NCI-H1417 treated with DMSO at 0.1 percent for 48 hours (cell line): ENCODE results near the gene PKDREJ.
A peak's percentile ranks its signal among the peaks of the same experiment; 100 is the strongest.
"Not testable (repeated sequence)": the region's sequence is repeated elsewhere in the genome, so short reads cannot be mapped to it uniquely, and the experiment has no call there.

Source experiments
- DNase-seq: peaks from one replicate; lab custom pipeline; 2025; lab: John Stamatoyannopoulos, UW

PKDREJ gene, protein sequence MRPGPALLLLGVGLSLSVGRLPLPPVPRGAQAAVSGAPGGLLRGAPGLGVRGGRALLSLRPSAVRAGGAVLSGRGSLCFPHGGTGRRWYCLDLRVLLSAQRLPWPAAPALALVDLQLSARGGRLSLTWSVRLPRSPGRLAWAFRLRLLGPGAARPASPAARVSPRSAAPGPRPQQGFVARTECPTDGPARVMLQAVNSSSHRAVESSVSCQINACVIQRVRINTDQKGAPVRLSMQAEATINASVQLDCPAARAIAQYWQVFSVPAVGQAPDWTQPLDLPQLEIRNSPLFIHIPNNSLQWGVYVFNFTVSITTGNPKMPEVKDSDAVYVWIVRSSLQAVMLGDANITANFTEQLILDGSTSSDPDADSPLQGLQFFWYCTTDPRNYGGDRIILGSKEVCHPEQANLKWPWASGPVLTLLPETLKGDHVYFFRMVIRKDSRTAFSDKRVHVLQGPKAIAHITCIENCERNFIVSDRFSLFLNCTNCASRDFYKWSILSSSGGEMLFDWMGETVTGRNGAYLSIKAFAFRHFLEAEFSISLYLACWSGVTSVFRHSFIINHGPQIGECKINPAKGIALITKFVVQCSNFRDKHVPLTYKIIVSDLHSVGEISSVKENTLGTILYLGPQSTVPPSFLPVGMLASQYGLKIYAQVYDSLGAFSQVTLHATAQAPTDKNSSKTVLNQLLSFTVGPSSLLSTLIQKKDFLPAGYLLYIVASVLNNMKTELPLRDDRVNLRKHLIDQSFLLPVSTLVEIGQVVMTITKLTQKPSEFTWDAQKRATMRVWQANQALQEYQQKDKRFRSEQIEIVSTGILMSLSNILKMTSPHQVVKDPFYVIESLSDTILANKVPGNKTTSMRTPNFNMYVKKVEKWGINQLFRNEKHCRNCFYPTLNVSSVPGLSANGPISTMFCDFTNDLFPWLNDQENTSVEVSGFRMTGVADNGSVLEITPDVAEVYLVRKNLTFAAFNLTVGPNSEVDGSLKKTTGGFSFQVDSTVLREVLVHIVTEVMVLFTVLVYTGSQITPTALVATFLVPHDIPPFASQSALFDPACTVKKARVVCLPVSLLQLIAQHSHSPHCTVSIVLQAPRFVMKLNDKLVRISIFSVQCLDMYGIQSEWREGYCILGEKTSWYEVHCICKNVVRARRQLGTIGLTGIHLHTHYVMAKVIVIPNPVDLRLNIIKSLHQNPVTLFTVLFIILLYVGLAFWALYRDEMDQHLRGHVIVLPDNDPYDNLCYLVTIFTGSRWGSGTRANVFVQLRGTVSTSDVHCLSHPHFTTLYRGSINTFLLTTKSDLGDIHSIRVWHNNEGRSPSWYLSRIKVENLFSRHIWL (N-terminal part only)

DNA sequence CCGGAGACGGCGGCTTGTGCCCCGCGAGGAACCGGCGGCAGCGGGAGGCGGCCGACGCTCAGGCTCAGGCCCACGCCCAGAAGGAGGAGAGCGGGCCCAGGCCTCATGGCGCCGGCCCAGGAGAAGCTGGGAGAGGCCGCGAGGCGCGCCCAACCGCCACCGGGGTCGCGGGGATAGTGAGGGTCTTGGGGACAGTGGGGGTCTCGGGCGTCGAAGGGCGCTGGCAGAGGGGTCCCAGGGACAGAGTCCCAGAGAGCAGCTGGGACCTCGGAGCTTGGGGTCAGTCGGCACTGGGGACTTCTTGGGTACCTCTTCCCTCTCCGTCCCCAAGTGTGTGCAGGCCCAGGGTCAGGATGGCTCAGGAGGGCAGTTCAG, at the start of gene PKDREJ:
Gene PKDREJ, minus strand, starts transcription at position 128 of the 375 bp plus-strand sequence. Its CDS starts 21 bp downstream, at position 107.
- no peak for DNase-seq

DNA sequence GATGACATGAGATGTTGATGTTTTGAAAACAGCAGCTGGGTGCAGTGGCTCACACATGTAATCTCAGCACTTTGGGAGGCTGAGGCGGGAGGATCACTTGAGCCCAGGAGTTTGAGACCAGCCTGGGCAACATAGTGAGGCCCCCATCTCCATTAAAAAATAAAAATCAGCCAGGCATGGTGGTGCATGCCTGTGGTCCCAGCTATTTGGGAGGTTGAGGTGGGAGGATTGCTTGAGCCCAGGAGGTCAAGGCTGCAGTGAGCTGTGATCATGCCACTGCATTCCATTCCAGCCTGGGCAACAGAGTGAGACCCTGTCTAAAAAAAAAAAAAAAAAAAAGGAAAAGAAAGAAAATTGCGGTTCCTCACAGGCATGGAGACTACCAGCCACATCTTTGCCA, 49.7 kb upstream of the PKDREJ start:
- DNase-seq = not testable (repeated sequence)

DNA sequence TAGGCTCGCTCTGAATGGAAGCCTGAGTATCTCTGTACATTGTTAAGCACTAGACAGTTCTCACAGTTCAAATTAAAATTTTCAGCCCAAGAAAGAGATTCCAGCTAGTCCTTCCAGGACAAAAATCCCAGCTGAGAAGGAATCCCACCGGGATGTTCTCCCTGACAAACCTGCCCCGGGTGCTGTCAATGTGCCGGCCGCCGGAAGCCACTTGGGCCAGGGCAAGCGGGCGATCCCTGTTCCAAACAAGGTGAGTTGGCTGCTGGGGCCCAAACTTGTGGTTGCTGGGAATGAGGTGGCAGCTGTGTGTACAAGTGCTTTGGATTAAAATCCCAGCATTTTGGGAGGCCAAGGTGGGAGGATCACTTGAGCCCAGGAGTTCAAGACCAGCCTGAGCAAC, 48.9 kb upstream of the PKDREJ start:
- DNase-seq = no peak

- DNase-seq = no peak
These were observed 46.5 kb upstream of the PKDREJ start for GRCh38 chr22:46309526-46310085.

GRCh38 chr22:46308283-46308988, 45.3 kb upstream of the PKDREJ start:
- no peak for DNase-seq

DNA sequence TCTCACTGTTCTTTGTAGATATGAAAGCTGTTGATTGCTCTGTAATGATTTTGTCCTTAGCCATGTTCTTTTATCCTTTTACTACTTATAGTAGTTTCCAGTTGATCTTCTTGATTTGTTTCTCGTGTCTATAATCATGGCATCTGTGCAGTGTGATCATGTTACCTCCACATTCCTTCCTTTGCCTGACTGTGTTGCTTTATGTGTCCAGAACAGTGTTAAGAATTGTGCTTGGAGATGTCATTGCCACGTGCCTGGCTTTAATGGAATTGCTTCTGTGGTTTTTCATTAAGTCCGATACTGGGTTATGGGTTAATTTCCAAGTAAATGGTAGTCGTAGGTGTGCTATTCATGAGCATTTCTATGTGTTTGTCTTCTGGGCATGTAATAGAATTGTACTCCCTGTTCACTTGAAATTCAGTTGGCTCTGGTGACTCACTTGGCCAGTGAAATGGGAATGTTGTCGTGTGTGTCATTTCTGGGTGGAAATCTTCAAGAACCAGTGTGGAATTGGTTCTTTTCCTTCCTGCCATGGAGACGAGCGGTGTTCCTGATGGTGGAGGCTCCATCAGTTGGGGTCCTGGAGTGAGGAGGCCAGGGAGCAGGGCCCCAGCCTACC, 40.3 kb upstream of the PKDREJ start:
- DNase-seq = no peak

GRCh38 chr22:46300491-46300890, 37.3 kb upstream of the PKDREJ start:
- no peak for DNase-seq

DNA sequence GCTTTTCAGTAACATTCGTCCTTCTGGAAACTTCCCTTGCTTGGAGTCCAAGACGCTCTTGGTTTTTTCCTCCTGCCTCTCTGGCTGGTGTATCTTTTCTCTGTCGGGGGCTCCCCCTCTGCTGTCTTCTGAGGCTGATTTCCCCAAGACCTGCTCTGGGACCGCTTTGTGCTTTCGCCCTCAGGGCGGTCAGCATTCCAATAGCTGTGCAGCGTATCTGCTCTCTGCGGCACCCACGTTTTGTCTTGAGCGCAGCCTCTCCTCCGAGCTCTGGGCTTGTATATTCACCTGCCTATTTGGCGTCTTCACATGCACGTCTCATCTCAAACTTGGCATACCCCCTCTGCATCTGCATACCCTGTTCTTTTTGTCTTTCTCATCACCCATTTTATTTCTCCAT, 36.0 kb upstream of the PKDREJ start:
- no peak for DNase-seq

GRCh38 chr22:46297151-46297812, 34.1 kb upstream of the PKDREJ start:
- no peak for DNase-seq

- peak; percentile 61 for DNase-seq
These were observed 33.4 kb upstream of the PKDREJ start, which contains the start of gene GTSE1 for GRCh38 chr22:46296257-46297150. GTSE1 (plus strand) TSS chr22:46296870; CDS start chr22:46297401, 531 bp downstream.

DNA sequence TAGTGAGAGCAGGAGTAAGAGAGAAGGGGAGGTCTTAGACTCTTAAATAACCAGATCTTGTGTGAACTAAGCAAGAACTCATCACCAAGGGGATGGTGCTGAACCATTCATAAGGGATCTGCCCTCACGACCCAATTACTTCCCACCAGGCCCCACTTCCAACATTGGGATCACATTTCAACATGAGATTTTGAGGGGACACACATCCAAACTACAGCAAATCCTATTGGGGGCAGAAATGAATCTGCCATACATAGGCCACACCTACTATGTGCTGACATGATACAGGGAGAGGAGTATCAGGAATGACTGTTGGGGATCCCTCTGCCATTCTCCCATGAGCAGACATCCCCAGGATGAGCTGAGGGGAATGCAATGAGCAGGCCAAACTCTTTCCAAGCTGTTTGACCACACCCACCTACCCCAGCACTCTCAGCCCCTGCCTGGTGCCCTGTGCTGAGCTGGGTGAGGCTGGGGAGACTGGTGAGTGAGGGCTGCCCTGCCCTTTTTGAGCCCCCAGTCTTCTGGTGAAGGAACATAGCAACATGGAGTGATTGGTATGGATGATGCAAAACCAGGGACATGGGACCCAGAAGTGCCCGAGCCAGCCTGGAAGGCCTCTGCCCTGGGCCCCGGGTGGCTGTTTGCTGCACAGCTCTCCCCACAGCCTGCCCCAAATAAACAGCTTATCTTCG, 32.3 kb upstream of the PKDREJ start:
- DNase-seq = no peak

- DNase-seq = no peak
These were observed 31.6 kb upstream of the PKDREJ start for GRCh38 chr22:46294784-46295183.

DNA sequence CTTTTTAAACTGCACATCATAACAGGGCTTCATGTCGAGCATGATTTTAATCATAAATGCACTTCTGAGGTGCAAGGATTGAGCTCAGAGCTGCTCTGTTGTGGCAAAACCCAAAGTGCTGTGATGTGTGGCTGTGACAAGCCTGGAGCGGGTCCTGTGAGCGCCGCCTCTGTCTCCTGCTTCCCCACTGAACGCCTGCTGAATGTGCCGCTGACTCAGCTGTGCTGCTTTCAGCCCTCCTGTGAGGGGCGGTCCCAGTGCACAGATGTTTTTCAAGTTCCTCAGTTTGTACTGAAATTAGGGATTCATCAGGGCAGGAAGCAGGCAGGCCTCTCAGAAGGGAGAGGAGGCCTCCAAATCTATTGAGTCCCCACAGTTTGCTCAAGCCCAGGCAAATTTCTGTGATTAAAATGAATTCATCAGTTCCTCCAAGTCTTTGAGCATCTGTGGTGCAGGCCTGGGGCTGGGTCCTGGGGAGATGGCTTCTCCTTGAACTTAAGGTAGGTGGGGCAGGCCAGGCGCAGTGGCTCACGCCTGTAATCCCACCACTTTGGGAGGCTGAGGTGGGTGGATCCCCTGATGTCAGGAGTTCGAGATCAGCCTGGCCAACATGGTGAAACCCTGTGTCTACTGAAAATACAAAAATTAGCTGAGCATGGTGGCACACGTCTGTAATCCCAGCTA, 30.6 kb upstream of the PKDREJ start:
- DNase-seq = no peak

DNA sequence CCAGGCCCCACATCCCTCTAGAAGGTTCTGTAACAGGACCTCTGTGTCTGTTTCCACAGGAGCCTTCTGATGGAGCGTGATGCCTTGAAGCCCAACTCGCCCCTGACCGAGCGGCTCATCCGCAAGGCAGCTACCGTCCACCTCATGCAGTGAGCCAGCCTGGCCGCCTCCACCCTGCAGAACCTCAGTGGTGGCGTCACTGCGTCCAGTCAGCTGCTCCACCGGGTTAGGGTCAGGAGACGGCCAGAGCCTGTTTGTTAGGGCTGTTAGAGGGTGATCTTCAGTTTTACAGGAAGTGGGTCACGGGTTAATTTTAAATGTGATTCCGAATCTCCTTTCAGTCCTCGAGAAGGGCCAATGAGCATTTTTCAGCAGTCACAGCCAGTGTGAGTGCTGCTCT, 29.6 kb upstream of the PKDREJ start:
- DNase-seq = no peak

DNA sequence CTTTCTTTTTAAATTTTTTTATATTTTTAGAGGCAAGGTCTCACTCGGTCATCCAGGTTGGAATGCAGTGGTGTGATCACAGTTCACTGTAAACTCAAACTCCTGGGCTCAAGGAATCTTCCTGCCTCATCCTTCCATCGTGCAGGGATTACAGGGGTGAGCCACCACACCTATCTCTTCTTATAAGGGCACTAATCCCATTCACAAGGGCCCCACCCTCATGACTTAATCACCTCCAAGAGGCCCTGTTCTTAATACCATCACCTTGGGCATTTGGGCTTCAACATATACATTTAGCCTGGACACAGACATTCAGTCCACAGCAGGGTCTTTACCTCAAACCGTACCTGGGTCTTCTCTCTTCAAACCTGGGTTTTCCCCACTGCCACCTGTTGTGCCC, 29.0 kb upstream of the PKDREJ start:
- DNase-seq = no peak

DNA sequence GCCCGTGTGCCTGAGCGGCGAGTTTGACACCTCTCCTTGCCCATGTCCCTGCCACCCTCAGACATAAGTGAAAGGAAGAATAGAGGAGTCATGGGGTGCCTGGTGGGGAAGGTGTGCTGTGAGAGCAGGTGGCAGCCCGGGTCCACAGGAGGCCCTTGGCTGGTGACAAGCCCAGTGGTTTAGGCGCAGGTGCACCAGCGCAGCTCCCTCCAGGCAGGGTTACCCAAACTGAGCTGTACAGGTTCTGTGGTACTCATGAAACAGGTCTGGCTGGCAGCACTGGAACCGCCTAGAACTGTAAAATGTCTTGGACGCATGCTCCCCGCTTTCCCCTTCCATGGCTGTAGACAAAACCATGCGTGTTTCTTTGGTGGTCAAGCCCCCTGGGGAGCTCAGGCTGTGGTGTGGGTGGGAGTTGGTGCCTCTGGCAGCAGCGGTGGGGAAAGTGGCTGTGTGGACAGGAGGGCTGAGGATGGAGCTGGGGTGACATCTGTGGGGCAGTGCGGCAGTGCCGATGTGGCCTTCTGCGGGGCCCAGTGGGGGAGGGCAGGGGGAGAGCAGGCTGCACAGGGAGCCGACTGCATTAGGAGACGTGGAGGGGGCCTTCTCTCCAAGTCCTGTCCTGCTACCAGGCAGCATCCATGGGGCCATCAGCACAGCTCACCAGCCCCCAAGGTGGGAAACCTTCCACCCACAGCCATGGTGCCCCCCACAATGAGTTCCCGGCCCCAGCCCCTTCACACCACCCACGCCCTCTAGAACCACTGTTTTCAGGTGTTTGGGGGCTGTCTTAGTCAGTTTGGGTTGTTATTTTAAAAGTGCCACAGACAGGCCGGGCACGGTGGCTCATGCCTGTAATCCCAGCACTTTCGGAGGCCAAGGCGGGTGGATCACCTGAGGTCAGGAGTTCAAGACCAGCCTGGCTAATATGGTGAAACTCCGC, 28.0 kb upstream of the PKDREJ start:
- DNase-seq = no peak
